HepG2 (cell line): ENCODE results near the gene RALB. TPM values are rescaled to one million over a fixed set of nuclear protein-coding genes. Genes with fewer than 3 reads are reported as not detected.

ENCODE experiments used
- CC2D1A ChIP-seq: sonication (generic); formaldehyde crosslinking; IDR thresholded peaks from 2 replicates; pipeline ENCODE4 v1.8.1; 2023; ENCODE audit warnings: mild to moderate bottlenecking, missing genetic modification reagents
- EEA1 ChIP-seq: sonication (generic); formaldehyde crosslinking; IDR thresholded peaks from 2 replicates; pipeline ENCODE4 v1.5.1; 2020; ENCODE audit warnings: mild to moderate bottlenecking, missing genetic modification reagents, borderline replicate concordance
- HHEX ChIP-seq: IDR thresholded peaks from 2 replicates; pipeline ENCODE4 v1.6.1; 2016; ENCODE audit warnings: control low read depth
- KLF11 ChIP-seq: IDR thresholded peaks from 2 replicates; pipeline ENCODE4 v1.6.1; 2016; ENCODE audit warnings: missing compliant biosample characterization
- NCOR1 ChIP-seq: fragments of 200-600 bp; sonication (generic); IDR thresholded peaks from 2 replicates; pipeline ENCODE4 v1.7.0; 2017; ENCODE audit warnings: antibody characterized with exemption, low read length, borderline replicate concordance
- NRL ChIP-seq: sonication (generic); formaldehyde crosslinking; IDR thresholded peaks from 2 replicates; pipeline ENCODE4 v1.5.0; 2020; ENCODE audit warnings: missing genetic modification reagents, mild to moderate bottlenecking, moderate library complexity, borderline replicate concordance
- SMAD9 ChIP-seq: sonication (generic); formaldehyde crosslinking; IDR thresholded peaks from 2 replicates; pipeline ENCODE4 v1.5.1; 2020; ENCODE audit warnings: mild to moderate bottlenecking, missing genetic modification reagents
- SOX13 ChIP-seq, 3 experiments: fragments of 450-650 bp in 1 of 3; sonication (generic) in 1 of 3; formaldehyde crosslinking in 1 of 3; IDR thresholded peaks in 2 of 3; conservative IDR thresholded peaks in 1 of 3; 2 replicates each; pipeline versions ENCODE4 v1.5.0 to v1.6.1; 2016 to 2020; ENCODE audit warnings: antibody characterized with exemption in 1 of 3, mild to moderate bottlenecking in 1 of 3, missing compliant biosample characterization in 1 of 3, missing genetic modification reagents in 1 of 3, moderate library complexity in 1 of 3
- SOX5 ChIP-seq: IDR thresholded peaks from 2 replicates; pipeline ENCODE4 v1.6.1; 2016; ENCODE audit warnings: borderline replicate concordance
- ZBTB3 ChIP-seq: sonication (generic); formaldehyde crosslinking; IDR thresholded peaks from 2 replicates; pipeline ENCODE4 v1.4.0; 2020; ENCODE audit warnings: low read depth, mild to moderate bottlenecking, moderate library complexity, missing genetic modification reagents, borderline replicate concordance
- ZFP1 ChIP-seq: IDR thresholded peaks from 2 replicates; pipeline ENCODE4 v1.6.1; 2016
- ZNF234 ChIP-seq: sonication (generic); formaldehyde crosslinking; conservative IDR thresholded peaks from 2 replicates; pipeline ENCODE4 v1.5.1; 2020; ENCODE audit warnings: mild to moderate bottlenecking, missing genetic modification reagents
- ZNF326 ChIP-seq: sonication (generic); formaldehyde crosslinking; IDR thresholded peaks from 2 replicates; pipeline ENCODE4 v1.4.0; 2020; ENCODE audit warnings: missing genetic modification reagents, borderline replicate concordance
- ZNF432 ChIP-seq: sonication (generic); formaldehyde crosslinking; IDR thresholded peaks from 2 replicates; pipeline ENCODE4 v1.5.0; 2020; ENCODE audit warnings: missing genetic modification reagents, mild to moderate bottlenecking, borderline replicate concordance
- ZNF501 ChIP-seq: sonication (generic); formaldehyde crosslinking; IDR thresholded peaks from 2 replicates; pipeline ENCODE4 v1.5.1; 2020; ENCODE audit warnings: mild to moderate bottlenecking, moderate library complexity, missing genetic modification reagents
- ZNF616 ChIP-seq: sonication (generic); formaldehyde crosslinking; IDR thresholded peaks from 2 replicates; pipeline ENCODE4 v1.5.0; 2020; ENCODE audit warnings: low read depth, mild to moderate bottlenecking, missing genetic modification reagents
- ZNF749 ChIP-seq: sonication (generic); formaldehyde crosslinking; IDR thresholded peaks from 2 replicates; pipeline ENCODE4 v1.8.0; 2022; ENCODE audit warnings: mild to moderate bottlenecking, missing genetic modification reagents, moderate library complexity, borderline replicate concordance
- ZNF781 ChIP-seq: sonication (generic); formaldehyde crosslinking; IDR thresholded peaks from 2 replicates; pipeline ENCODE4 v1.5.1; 2020; ENCODE audit warnings: borderline replicate concordance, mild to moderate bottlenecking, missing genetic modification reagents; ENCODE audit errors: not compliant biosample characterization
- ZNF816 ChIP-seq: sonication (generic); formaldehyde crosslinking; IDR thresholded peaks from 2 replicates; pipeline ENCODE4 v1.8.0; 2022; ENCODE audit warnings: missing genetic modification reagents, mild to moderate bottlenecking, borderline replicate concordance
- ZSCAN29 ChIP-seq: sonication (generic); formaldehyde crosslinking; conservative IDR thresholded peaks from 2 replicates; pipeline ENCODE4 v1.4.0; 2020; ENCODE audit warnings: mild to moderate bottlenecking, missing genetic modification reagents
- polyA plus RNA-seq, 8 experiments: library from polyadenylated mRNA; depleted of rRNA in 3 of 8; stranded (reverse) in 7 of 8; unstranded in 1 of 8; fragments of >200 nt; fragmentation: Illumina TruSeq in 4 of 8; extraction: Trizol in 4 of 8; gene quantifications; 2 replicates each; pipeline versions ENCODE4 v1.2.1 to v1.2.3, GENCODE V29; 2011 to 2016; ENCODE audit warnings: low read depth in 4 of 8, missing spikeins in 1 of 8, mixed read lengths in 1 of 8; ENCODE audit not compliant: insufficient read depth in 1 of 8
- total RNA-seq, 5 experiments: library from RNA; depleted of rRNA; stranded (reverse); fragments of >200 nt; fragmentation: Illumina TruSeq; extraction: Trizol; gene quantifications; 2 replicates each; pipeline ENCODE4 v1.2.3, GENCODE V29; 2016; ENCODE audit warnings: low read depth in 1 of 5
- TF ChIP-seq, protein P1 (sequence below): sonication (generic); formaldehyde crosslinking; IDR thresholded peaks from 2 replicates; pipeline ENCODE4 v1.4.0; 2020; ENCODE audit warnings: missing genetic modification reagents
- TF ChIP-seq, protein P2 (sequence below): IDR thresholded peaks from 2 replicates; pipeline ENCODE4 v1.4.0; 2020; ENCODE audit warnings: mild to moderate bottlenecking, missing genetic modification reagents

Gene RALB
- total and polyA plus RNA-seq, 2 of the 13 experiments (the other 11 are each of a cell fraction or from before 2014, with no cell fraction given) = 37.8 to 43.2 TPM

DNA sequence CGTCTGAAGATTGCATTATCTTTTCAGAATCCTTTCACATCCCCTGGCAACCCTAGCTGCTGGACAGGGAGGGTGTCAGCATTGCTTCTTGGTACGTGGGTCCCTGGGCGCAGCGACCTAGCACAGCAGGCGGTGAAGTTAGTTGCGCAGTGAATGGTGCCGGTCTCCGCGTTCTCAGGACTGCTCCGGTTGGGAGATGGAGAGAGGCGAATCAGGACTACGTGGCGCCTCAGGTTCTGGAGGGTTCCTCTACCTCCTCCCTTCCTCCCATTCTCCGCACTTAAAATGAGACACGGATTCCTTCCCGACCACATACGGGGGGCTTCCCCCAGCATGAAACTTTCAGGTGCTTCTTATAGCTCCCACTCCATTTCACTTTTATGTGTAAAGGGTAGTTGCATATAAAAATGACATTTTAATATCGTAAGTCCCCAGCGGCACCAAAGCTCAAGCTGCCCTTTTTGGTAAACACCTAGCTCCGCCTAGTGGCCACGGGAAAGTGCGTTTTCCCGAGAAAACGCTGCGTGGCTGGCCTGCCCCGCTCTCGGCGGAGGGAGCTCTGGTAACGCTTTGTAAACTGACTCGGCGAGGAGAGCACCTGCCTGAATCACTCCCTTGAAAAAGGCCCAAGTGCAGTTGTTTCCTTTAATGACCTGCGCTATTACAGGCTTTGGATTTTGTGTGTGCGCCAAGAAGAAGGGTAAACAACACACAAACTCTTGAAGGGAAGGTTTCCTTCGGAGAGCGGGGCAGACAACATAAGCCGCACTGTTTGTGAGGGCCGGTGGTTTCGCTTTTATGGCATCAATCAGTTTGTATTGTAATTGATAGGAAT lies 60.4 kb downstream of the RALB start (continued):
- TF ChIP-seq NCOR1 (no peak), ZBTB3 (CRISPR knock-in tag) (no peak), ZNF326 (CRISPR knock-in tag) (no peak), SOX13 (IDR thresholded peaks at IDR 0.05) (no peak), SOX13 (CRISPR knock-in tag; conservative IDR thresholded peaks at IDR 0.05 in 1 of 2, IDR thresholded peaks at IDR 0.05 in 1 of 2) (peak in 1 of 2 experiments; percentile 44; a peak in 1 of 4 replicates), ZSCAN29 (peak; percentile 87), CC2D1A (CRISPR knock-in tag) (no peak), SMAD9 (CRISPR knock-in tag) (0 out of 2 replicates have a peak, but pooled peaks have one; percentile 68), NRL (CRISPR knock-in tag) (0 out of 2 replicates have a peak, but pooled peaks have one; percentile 31), EEA1 (no peak), ZNF781 (CRISPR knock-in tag) (no peak), KLF11 (CRISPR knock-in tag) (no peak; the same call in 1 of the 2 replicates), SOX5 (CRISPR knock-in tag) (no peak), ZNF749 (no peak), ZNF432 (no peak), ZFP1 (CRISPR knock-in tag) (no peak), HHEX (no peak), ZNF501 (CRISPR knock-in tag) (no peak), ZNF234 (CRISPR knock-in tag) (no peak), ZNF616 (CRISPR knock-in tag) (no peak), ZNF816 (CRISPR knock-in tag) (0 out of 2 replicates have a peak, but pooled peaks have one; percentile 61)
- TF ChIP-seq, protein P1, sequence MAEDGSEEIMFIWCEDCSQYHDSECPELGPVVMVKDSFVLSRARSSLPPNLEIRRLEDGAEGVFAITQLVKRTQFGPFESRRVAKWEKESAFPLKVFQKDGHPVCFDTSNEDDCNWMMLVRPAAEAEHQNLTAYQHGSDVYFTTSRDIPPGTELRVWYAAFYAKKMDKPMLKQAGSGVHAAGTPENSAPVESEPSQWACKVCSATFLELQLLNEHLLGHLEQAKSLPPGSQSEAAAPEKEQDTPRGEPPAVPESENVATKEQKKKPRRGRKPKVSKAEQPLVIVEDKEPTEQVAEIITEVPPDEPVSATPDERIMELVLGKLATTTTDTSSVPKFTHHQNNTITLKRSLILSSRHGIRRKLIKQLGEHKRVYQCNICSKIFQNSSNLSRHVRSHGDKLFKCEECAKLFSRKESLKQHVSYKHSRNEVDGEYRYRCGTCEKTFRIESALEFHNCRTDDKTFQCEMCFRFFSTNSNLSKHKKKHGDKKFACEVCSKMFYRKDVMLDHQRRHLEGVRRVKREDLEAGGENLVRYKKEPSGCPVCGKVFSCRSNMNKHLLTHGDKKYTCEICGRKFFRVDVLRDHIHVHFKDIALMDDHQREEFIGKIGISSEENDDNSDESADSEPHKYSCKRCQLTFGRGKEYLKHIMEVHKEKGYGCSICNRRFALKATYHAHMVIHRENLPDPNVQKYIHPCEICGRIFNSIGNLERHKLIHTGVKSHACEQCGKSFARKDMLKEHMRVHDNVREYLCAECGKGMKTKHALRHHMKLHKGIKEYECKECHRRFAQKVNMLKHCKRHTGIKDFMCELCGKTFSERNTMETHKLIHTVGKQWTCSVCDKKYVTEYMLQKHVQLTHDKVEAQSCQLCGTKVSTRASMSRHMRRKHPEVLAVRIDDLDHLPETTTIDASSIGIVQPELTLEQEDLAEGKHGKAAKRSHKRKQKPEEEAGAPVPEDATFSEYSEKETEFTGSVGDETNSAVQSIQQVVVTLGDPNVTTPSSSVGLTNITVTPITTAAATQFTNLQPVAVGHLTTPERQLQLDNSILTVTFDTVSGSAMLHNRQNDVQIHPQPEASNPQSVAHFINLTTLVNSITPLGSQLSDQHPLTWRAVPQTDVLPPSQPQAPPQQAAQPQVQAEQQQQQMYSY = no peak
- TF ChIP-seq, protein P2, sequence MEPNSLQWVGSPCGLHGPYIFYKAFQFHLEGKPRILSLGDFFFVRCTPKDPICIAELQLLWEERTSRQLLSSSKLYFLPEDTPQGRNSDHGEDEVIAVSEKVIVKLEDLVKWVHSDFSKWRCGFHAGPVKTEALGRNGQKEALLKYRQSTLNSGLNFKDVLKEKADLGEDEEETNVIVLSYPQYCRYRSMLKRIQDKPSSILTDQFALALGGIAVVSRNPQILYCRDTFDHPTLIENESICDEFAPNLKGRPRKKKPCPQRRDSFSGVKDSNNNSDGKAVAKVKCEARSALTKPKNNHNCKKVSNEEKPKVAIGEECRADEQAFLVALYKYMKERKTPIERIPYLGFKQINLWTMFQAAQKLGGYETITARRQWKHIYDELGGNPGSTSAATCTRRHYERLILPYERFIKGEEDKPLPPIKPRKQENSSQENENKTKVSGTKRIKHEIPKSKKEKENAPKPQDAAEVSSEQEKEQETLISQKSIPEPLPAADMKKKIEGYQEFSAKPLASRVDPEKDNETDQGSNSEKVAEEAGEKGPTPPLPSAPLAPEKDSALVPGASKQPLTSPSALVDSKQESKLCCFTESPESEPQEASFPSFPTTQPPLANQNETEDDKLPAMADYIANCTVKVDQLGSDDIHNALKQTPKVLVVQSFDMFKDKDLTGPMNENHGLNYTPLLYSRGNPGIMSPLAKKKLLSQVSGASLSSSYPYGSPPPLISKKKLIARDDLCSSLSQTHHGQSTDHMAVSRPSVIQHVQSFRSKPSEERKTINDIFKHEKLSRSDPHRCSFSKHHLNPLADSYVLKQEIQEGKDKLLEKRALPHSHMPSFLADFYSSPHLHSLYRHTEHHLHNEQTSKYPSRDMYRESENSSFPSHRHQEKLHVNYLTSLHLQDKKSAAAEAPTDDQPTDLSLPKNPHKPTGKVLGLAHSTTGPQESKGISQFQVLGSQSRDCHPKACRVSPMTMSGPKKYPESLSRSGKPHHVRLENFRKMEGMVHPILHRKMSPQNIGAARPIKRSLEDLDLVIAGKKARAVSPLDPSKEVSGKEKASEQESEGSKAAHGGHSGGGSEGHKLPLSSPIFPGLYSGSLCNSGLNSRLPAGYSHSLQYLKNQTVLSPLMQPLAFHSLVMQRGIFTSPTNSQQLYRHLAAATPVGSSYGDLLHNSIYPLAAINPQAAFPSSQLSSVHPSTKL (CRISPR knock-in tag) = 0 out of 2 replicates have a peak, but pooled peaks have one; percentile 36
